SU-DHL-6 (cell line): Measurements from ENCODE around the gene FANCI.

ENCODE experiments used
- H2AFZ ChIP-seq: fragments of 200-600 bp; sonication (generic); 2 replicates; pipeline ENCODE4 v1.6.1; 2014; ENCODE audit warnings: low read depth, mild to moderate bottlenecking, moderate library complexity, mixed read lengths, antibody characterized with exemption, low read length; ENCODE audit not compliant: severe bottlenecking
- H3F3A ChIP-seq: fragments of 200-600 bp; shearing (Covaris generic); 2 replicates; pipeline ENCODE4 v1.6.0; 2016; ENCODE audit warnings: antibody characterized with exemption, mild to moderate bottlenecking; ENCODE audit not compliant: insufficient read depth
- H3K27ac ChIP-seq: fragments of 200-600 bp; sonication (generic); 2 replicates; pipeline ENCODE4 v1.5.1; 2016; ENCODE audit warnings: low read depth, mild to moderate bottlenecking, low read length, moderate library complexity, mixed read lengths
- H3K27me3 ChIP-seq: fragments of 200-600 bp; sonication (generic), shearing (Covaris generic); 2 replicates; pipeline ENCODE4 v1.6.0; 2014; ENCODE audit warnings: mild to moderate bottlenecking, low read length
- H3K36me3 ChIP-seq: fragments of 200-600 bp; sonication (generic); 2 replicates; pipeline ENCODE4 v1.6.1; 2014; ENCODE audit warnings: mild to moderate bottlenecking, low read length, mixed read lengths
- H3K4me2 ChIP-seq: fragments of 300-600, 200-600 bp; shearing (Covaris generic), sonication (generic); 2 replicates; pipeline ENCODE4 v1.6.0; 2014; ENCODE audit warnings: low read length, low read depth, mild to moderate bottlenecking; ENCODE audit not compliant: poor library complexity, severe bottlenecking
- H3K4me3 ChIP-seq: fragments of 200-600 bp; sonication (generic); 2 replicates; pipeline ENCODE4 v1.5.1; 2014; ENCODE audit warnings: antibody characterized with exemption, low read length, mild to moderate bottlenecking, mixed read lengths; ENCODE audit not compliant: insufficient read depth, poor library complexity, severe bottlenecking
- H3K79me2 ChIP-seq: fragments of 200-600 bp; sonication (generic); 2 replicates; pipeline ENCODE4 v1.6.1; 2014; ENCODE audit warnings: mild to moderate bottlenecking, low read length, moderate library complexity; ENCODE audit not compliant: insufficient read depth
- H3K9ac ChIP-seq: fragments of 200-600 bp; sonication (generic); 2 replicates; pipeline ENCODE4 v1.7.0; 2014; ENCODE audit warnings: mild to moderate bottlenecking, low read length
- H3K9me2 ChIP-seq: fragments of 200-600 bp; sonication (generic); replicated peaks from 2 replicates; pipeline ENCODE4 v1.6.1; 2014; ENCODE audit warnings: low read length; ENCODE audit not compliant: insufficient read depth
- H3K9me3 ChIP-seq: fragments of 200-600 bp; sonication (generic); 2 replicates; pipeline ENCODE4 v1.6.1; 2014; ENCODE audit warnings: low read length, mixed read lengths; ENCODE audit not compliant: insufficient read depth
- H4K20me1 ChIP-seq: fragments of 200-600 bp; sonication (generic); 2 replicates; pipeline ENCODE4 v1.6.1; 2014; ENCODE audit warnings: low read depth, mild to moderate bottlenecking, antibody characterized with exemption, low read length, moderate library complexity, mixed read lengths
- CTCF ChIP-seq: fragments of 200-600 bp; sonication (generic); IDR thresholded peaks from one replicate; pipeline ENCODE4 v1.5.1; 2017; ENCODE audit warnings: antibody characterized with exemption, mild to moderate bottlenecking, low read length, moderate library complexity; ENCODE audit not compliant: insufficient read depth, poor library complexity, severe bottlenecking
- EZH2phosphoT487 ChIP-seq: fragments of 200-600 bp; sonication (generic), shearing (Covaris generic); conservative IDR thresholded peaks from 2 replicates; pipeline ENCODE4 v1.6.1; 2018; ENCODE audit warnings: mild to moderate bottlenecking, antibody characterized with exemption, low read length, moderate library complexity, mixed read lengths

FANCI gene

GRCh38 chr15:89198934-89199333 is 44.8 kb upstream of the FANCI start:
- no peaks in the 10 kb centered on the region for H4K20me1 ChIP-seq
- no peak overlapping the region for H3K9ac ChIP-seq
- H3K4me2 ChIP-seq: no peak overlapping the region
- H3K36me3 ChIP-seq: no peaks in the 10 kb centered on the region
- H2AFZ ChIP-seq: no peak overlapping the region
- H3K4me3 ChIP-seq: no peak overlapping the region
- H3K79me2 ChIP-seq: no peaks in the 10 kb centered on the region
- no peaks in the 10 kb centered on the region for H3K9me2 ChIP-seq
- no peaks in the 10 kb centered on the region for H3K27me3 ChIP-seq
- H3K27ac ChIP-seq: no peak overlapping the region
- no peaks in the 10 kb centered on the region for H3F3A ChIP-seq
- no peaks in the 10 kb centered on the region for H3K9me3 ChIP-seq
- TF ChIP-seq CTCF: no peak
- no peak for TF ChIP-seq EZH2phosphoT487

DNA sequence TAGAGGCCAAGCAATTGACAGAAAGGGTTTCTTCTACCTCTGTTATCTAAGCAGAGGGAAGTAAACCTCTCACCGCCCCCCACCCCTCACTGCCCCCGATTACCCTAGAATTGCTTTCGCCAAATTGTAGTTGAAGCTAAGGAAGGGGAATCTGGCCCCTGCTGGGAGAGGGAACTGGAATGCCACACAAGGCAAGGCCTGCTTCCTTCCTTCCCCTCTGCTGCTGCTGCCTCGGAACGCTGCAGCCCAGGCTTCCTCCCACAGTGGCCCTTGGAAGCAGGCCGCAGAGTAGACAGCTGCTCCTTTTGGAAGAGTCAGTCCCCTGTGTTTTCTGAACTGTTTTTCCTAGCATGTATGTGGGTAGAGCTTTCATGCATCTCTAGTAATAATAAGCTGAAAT is 44.0 kb upstream of the FANCI start:
- Histone ChIP-seq H2AFZ (no peak overlapping the region), H3K9me2 (no peaks in the 10 kb centered on the region), H4K20me1 (no peaks in the 10 kb centered on the region), H3K27ac (no peak overlapping the region), H3K79me2 (no peaks in the 10 kb centered on the region), H3K4me3 (no peak overlapping the region), H3K9ac (no peak overlapping the region), H3K36me3 (no peaks in the 10 kb centered on the region), H3K9me3 (no peaks in the 10 kb centered on the region), H3K4me2 (no peak overlapping the region), H3K27me3 (no peaks in the 10 kb centered on the region), H3F3A (no peaks in the 10 kb centered on the region)
- TF ChIP-seq EZH2phosphoT487 (no peak), CTCF (no peak)

DNA sequence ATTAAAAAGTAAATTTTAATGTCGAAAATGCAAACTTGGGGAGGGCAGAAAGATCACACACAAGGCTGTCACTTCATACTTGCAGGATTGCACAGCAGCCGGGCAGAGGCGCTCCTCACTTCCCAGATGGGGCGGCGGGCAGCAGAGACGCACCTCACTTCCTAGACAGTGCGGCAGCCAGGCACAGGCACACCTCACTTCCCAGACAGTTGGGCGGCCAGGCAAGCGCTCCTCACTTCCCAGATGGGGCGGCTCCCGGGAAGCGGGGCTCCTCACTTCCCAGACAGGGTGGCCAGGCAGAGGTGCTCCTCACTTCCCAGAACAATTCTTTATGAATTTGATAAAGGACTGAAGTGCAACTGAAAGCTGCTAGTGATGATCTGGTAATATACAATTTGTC is 43.6 kb upstream of the FANCI start:
- Histone ChIP-seq H3K27ac (no peak overlapping the region), H3K9me3 (no peaks in the 10 kb centered on the region), H3K79me2 (no peaks in the 10 kb centered on the region), H3K9me2 (no peaks in the 10 kb centered on the region), H3K27me3 (no peaks in the 10 kb centered on the region), H3K9ac (no peak overlapping the region), H3K4me2 (no peak overlapping the region), H3K4me3 (no peak overlapping the region), H3K36me3 (no peaks in the 10 kb centered on the region), H3F3A (no peaks in the 10 kb centered on the region), H4K20me1 (no peaks in the 10 kb centered on the region), H2AFZ (no peak overlapping the region)
- TF ChIP-seq CTCF (no peak), EZH2phosphoT487 (no peak)
